K562 (cell line): ENCODE results near the gene RAB38. TPM values are rescaled to one million over a fixed set of nuclear protein-coding genes. Genes with fewer than 3 reads are reported as not detected.

Experiments
- ATAC-seq: fragments of 200-7000 bp; cut with Tn5 transposase; 3 replicates; pipeline ENCODE4 v1.9.1; 2020; ENCODE audit warnings: moderate library complexity
- BruUV-seq: library from RNA; stranded (reverse); fragments of 400-500 nt; replicated peaks from 2 replicates; lab custom pipeline; 2021; lab: Mats Ljungman, UMichigan
- CTCF ChIA-PET: fragments of 300-600 bp; formaldehyde crosslinking; extraction: SDS; loops from one replicate; lab custom pipeline; 2021; ENCODE audit warnings: low intra/inter-chr PET ratio; lab: Yijun Ruan, JAX
- POLR2A ChIA-PET: fragments of 300-600, 350-650 bp; sonication (Branson Sonifier 250); formaldehyde crosslinking; extraction: SDS; loops from one replicate; lab custom pipeline; 2021; ENCODE audit warnings: antibody characterized with exemption, inconsistent platforms; lab: Yijun Ruan, JAX
- DNase-seq, 4 experiments: peaks; one replicate each; pipeline versions ENCODE4 v3.0.0 to v3.0.0-alpha.2; 2011 to 2018; ENCODE audit warnings: low spot score in 3 of 4, mixed read lengths in 3 of 4; ENCODE audit errors: extremely low read depth in 1 of 4
- FAIRE-seq: peaks from 2 replicates; lab custom pipeline; 2011; peaks lifted over from hg19 to GRCh38; lab: Jason Lieb, UNC
- H2AFZ ChIP-seq: 2 replicates; pipeline ENCODE4 v1.6.0; 2011; ENCODE audit warnings: low read depth, low read length, control low read depth, inconsistent platforms
- H3K27ac ChIP-seq: fragments of 200-600 bp; 3 replicates; pipeline ENCODE4 v1.8.0; 2011; ENCODE audit warnings: low read depth, mild to moderate bottlenecking, control low read depth, inconsistent platforms, low read length, moderate library complexity, mixed read lengths; ENCODE audit errors: extremely low read depth
- H3K27me3 ChIP-seq, 2 experiments: fragments of 300-600 bp in 1 of 2; 2 replicates in 1 of 2; 3 replicates in 1 of 2; pipeline versions ENCODE4 v1.6.0 to v1.8.0; 2011; ENCODE audit warnings: inconsistent platforms in 2 of 2, low read length in 2 of 2, mild to moderate bottlenecking in 1 of 2, mixed read lengths in 1 of 2, moderate library complexity in 1 of 2; ENCODE audit not compliant: control insufficient read depth in 2 of 2, insufficient read depth in 2 of 2
- H3K36me3 ChIP-seq: fragments of 300-600 bp; 3 replicates; pipeline ENCODE4 v1.8.0; 2011; ENCODE audit warnings: mild to moderate bottlenecking, low read length, inconsistent platforms; ENCODE audit not compliant: control insufficient read depth, insufficient read depth
- H3K4me1 ChIP-seq, 2 experiments: fragments of 200-600 bp in 1 of 2; replicated peaks in 1 of 2; 2 replicates in 1 of 2; 3 replicates in 1 of 2; pipeline versions ENCODE4 v1.5.1 to v1.8.0; 2011; ENCODE audit warnings: inconsistent platforms in 2 of 2, low read length in 2 of 2, mild to moderate bottlenecking in 1 of 2, mixed read lengths in 1 of 2, moderate library complexity in 1 of 2; ENCODE audit not compliant: control insufficient read depth in 2 of 2, insufficient read depth in 2 of 2
- H3K4me2 ChIP-seq: 2 replicates; pipeline ENCODE4 v1.6.1; 2011; ENCODE audit warnings: low read length, control low read depth, inconsistent platforms, mixed read lengths; ENCODE audit not compliant: insufficient read depth
- H3K4me3 ChIP-seq: fragments of 200-600 bp; sonication (generic), shearing (Covaris generic); 2 replicates; pipeline ENCODE4 v1.5.1; 2016; ENCODE audit warnings: control low read depth, inconsistent platforms
- H3K79me2 ChIP-seq: fragments of 200-600 bp; 3 replicates; pipeline ENCODE4 v1.8.0; 2011; ENCODE audit warnings: low read length, inconsistent platforms; ENCODE audit not compliant: control insufficient read depth, insufficient read depth
- H3K9ac ChIP-seq, 2 experiments: 2 replicates each; pipeline versions ENCODE4 v1.6.0 to v1.6.1; 2011; ENCODE audit warnings: low read depth in 2 of 2, low read length in 2 of 2, control low read depth in 1 of 2, inconsistent platforms in 1 of 2, mild to moderate bottlenecking in 1 of 2, mixed read lengths in 1 of 2; ENCODE audit not compliant: insufficient read depth in 1 of 2
- H3K9me1 ChIP-seq: one replicate; pipeline ENCODE4 v1.6.0; 2011; ENCODE audit warnings: inconsistent platforms, mild to moderate bottlenecking, low read length, moderate library complexity; ENCODE audit not compliant: control insufficient read depth, insufficient read depth
- H3K9me3 ChIP-seq: replicated peaks from 2 replicates; pipeline ENCODE4 v1.5.1; 2011; ENCODE audit warnings: low read depth, low read length, inconsistent platforms; ENCODE audit not compliant: control insufficient read depth, insufficient read depth
- H4K20me1 ChIP-seq: replicated peaks from 2 replicates; pipeline ENCODE4 v1.6.1; 2011; ENCODE audit warnings: low read length, inconsistent platforms, mixed read lengths; ENCODE audit not compliant: control insufficient read depth, insufficient read depth
- FIP1L1 ChIP-seq: fragments of 200-400 bp; formaldehyde crosslinking; IDR thresholded peaks from 2 replicates; pipeline ENCODE4 v1.6.1; 2018; ENCODE audit warnings: mild to moderate bottlenecking, low read depth, low read length; ENCODE audit not compliant: poor library complexity, severe bottlenecking
- FOXP1 ChIP-seq: sonication (generic); formaldehyde crosslinking; IDR thresholded peaks from 2 replicates; pipeline ENCODE4 v1.8.0; 2022; ENCODE audit warnings: mild to moderate bottlenecking, missing genetic modification reagents
- RBM22 ChIP-seq: fragments of 200-400 bp; formaldehyde crosslinking; IDR thresholded peaks from 2 replicates; pipeline ENCODE4 v1.6.1; 2018; ENCODE audit warnings: low read length, low read depth; ENCODE audit not compliant: poor library complexity, severe bottlenecking
- ZFP30 ChIP-seq: fragments of 250-450 bp; sonication (Bioruptor Pico); IDR thresholded peaks from 2 replicates; pipeline ENCODE4 v1.8.0; 2022; ENCODE audit warnings: moderate library complexity, mild to moderate bottlenecking, inconsistent platforms, borderline replicate concordance
- WGBS: fragments of 100-300 bp; shearing (Covaris generic); methylation state at CpG from one replicate; pipeline ENCODE4 v1.1.6; 2016; ENCODE audit warnings: low coverage, mixed read lengths; ENCODE audit not compliant: insufficient coverage; ENCODE audit errors: missing lambda C conversion rate; 5-methylcytosine and 5-hydroxymethylcytosine counted together
- in situ Hi-C: fragments of 300-500 bp; cut with MboI; formaldehyde crosslinking; loops from 4 replicates; pipeline ENCODE4 v1.15.0; 2018; ENCODE audit warnings: inconsistent platforms, mixed read lengths
- intact Hi-C: fragments of 100-400 bp; cut with micrococcal nuclease; formaldehyde crosslinking; loops from 2 replicates; pipeline ENCODE4 v1.14.2; 2022
- polyA plus RNA-seq, 8 experiments: library from polyadenylated mRNA; depleted of rRNA in 4 of 8; stranded (reverse) in 5 of 8; unstranded in 3 of 8; fragments of >200 nt; fragmentation: Nextera tagmentation in 2 of 8; fragmentation: Illumina TruSeq in 1 of 8; extraction: Ambion mirVana in 2 of 8; extraction: Trizol in 1 of 8; gene quantifications; 2 replicates each; pipeline versions ENCODE4 v1.2.1 to v1.2.3, GENCODE V29; 2011 to 2014; ENCODE audit warnings: inconsistent platforms in 1 of 8, missing spikeins in 1 of 8
- total RNA-seq, 7 experiments: library from RNA; depleted of rRNA in 6 of 7; stranded (reverse); fragments of >200 nt in 6 of 7; fragmentation: Illumina TruSeq in 2 of 7; extraction: Trizol in 2 of 7; gene quantifications; 2 replicates each; pipeline versions ENCODE4 v1.2.1 to v1.2.3, GENCODE V29; 2011 to 2021; ENCODE audit warnings: low replicate concordance in 1 of 7

Gene RAB38
- total and polyA plus RNA-seq, 9 of the 15 experiments (the other 6 are each of a cell fraction or from before 2014, with no cell fraction given) = 0.59 to 2.9 (median 2.2) TPM

DNA sequence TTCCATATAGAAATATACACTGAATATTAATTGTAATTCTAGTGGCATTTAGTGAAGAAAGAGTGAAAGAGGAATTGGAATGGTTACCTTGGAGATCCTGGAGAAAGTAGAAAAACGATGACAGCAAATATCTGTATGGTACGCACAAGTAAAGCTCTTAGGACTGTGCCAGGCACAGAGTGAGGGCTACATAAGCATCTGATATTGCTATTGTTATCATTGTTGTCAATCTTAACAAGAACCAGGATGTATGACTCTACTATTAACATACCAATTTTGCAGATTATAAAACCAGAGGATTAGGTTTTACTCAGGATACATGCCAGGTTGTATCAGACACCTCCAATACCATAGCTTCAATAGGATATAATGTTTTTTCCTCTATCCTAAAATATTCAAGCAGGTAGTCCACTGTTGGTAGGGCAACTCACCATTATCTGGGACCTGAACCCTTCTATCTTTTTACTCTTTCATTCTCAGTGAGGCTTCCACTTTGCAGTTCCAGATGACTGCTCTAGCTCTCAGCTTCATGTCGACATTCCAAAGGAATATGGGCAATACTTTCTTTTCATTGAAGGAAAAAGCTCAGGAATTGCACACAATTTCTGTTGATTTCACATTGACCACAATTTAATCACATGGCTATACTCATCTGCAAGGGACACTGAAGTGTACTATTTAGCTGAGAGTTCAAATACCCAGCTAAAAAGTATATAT is 73.2 kb downstream of the RAB38 start (continued):
- TF ChIP-seq FIP1L1 = no peak
- TF ChIP-seq RBM22 = no peak
- no peak for TF ChIP-seq ZFP30

DNA sequence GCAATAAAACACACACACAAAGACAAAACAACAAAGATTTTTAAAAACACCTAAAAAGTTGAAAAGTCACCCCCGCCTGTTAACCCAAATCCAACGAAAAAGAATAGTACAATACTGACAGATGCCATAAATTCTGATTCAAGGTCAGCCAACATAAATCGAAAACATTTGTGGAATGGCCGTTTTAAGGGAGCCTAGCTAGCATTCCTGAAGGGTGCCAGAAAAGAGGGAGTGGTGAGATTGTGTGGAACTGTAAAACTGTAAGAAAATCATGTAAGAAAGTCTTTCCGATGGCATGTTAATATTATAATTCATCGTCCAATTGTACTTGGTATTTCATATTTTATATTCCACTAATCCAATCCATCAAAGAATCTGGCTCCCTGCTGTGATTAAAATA is 75.1 kb downstream of the RAB38 start:
- BruUV-seq = no TSS peak
- H3K9ac ChIP-seq = no peak overlapping the region
- H3K79me2 ChIP-seq = no peaks in the 10 kb centered on the region
- CTCF ChIA-PET = no interaction called here
- no peak for DNase-seq
- no peaks in the 10 kb centered on the region for H3K9me3 ChIP-seq
- no peaks in the 10 kb centered on the region for H3K36me3 ChIP-seq
- no peaks in the 10 kb centered on the region for H3K4me1 ChIP-seq
- H3K4me2 ChIP-seq = no peak overlapping the region
- intact Hi-C loops = loop anchor here (5.0 kb wide), 1 partner anchor 182 kb away; no protein-coding TSS in a partner anchor
- no peak overlapping the region for H3K27ac ChIP-seq
- H3K4me3 ChIP-seq = no peak overlapping the region
- in situ Hi-C loops = no loop called here
- TF ChIP-seq FOXP1 (CRISPR knock-in tag) = no peak
- no peaks in the 10 kb centered on the region for H3K27me3 ChIP-seq
- no peaks in the 10 kb centered on the region for H3K9me1 ChIP-seq
- POLR2A ChIA-PET = no interaction called here
- FAIRE-seq = no peak
- 1% methylated on average over 6 of the region's 6 CpGs for WGBS
- H4K20me1 ChIP-seq = no peaks in the 10 kb centered on the region
- no peak for ATAC-seq
- H2AFZ ChIP-seq = no peak overlapping the region
